Effector memory CD4-positive, alpha-beta T cell (primary cell): ENCODE data around the gene CACNA1D.

Experiments used
- DNase-seq, 3 donors: peaks; one replicate each; pipeline ENCODE4 v3.0.0-alpha.2; 2020
- H3K27ac ChIP-seq: 2 replicates; pipeline ENCODE4 v1.7.0; 2013; ENCODE audit warnings: mild to moderate bottlenecking, low read length, moderate library complexity; ENCODE audit not compliant: insufficient read depth, poor library complexity, severe bottlenecking
- H3K27me3 ChIP-seq: replicated peaks from 2 replicates; pipeline ENCODE4 v1.7.0; 2013; ENCODE audit warnings: mild to moderate bottlenecking, low read length; ENCODE audit not compliant: insufficient read depth, control insufficient read depth, poor library complexity, severe bottlenecking
- H3K36me3 ChIP-seq: 2 replicates; pipeline ENCODE4 v1.7.0; 2013; ENCODE audit warnings: mild to moderate bottlenecking, low read length, moderate library complexity; ENCODE audit not compliant: control insufficient read depth, insufficient read depth
- H3K4me1 ChIP-seq: 2 replicates; pipeline ENCODE4 v1.7.0; 2013; ENCODE audit warnings: low read length, mild to moderate bottlenecking; ENCODE audit not compliant: control insufficient read depth, insufficient read depth, poor library complexity, severe bottlenecking
- H3K4me3 ChIP-seq: 2 replicates; pipeline ENCODE4 v1.7.0; 2013; ENCODE audit warnings: low read length, low read depth, mild to moderate bottlenecking; ENCODE audit not compliant: insufficient read depth, poor library complexity, severe bottlenecking
- H3K9me3 ChIP-seq: 2 replicates; pipeline ENCODE4 v1.7.0; 2013; ENCODE audit warnings: mild to moderate bottlenecking, low read length, moderate library complexity; ENCODE audit not compliant: control insufficient read depth

The CACNA1D gene

GRCh38 chr3:53585627-53586026, 91.2 kb downstream of the CACNA1D start:
- no peak for DNase-seq
- Histone ChIP-seq H3K4me1 (no peaks in the 10 kb centered on the region), H3K9me3 (no peaks in the 10 kb centered on the region), H3K4me3 (no peak overlapping the region), H3K27me3 (no peaks in the 10 kb centered on the region), H3K27ac (no peak overlapping the region), H3K36me3 (no peaks in the 10 kb centered on the region)

GRCh38 chr3:53588122-53588521, 93.7 kb downstream of the CACNA1D start:
- Histone ChIP-seq H3K4me1 (no peaks in the 10 kb centered on the region), H3K36me3 (no peaks in the 10 kb centered on the region), H3K9me3 (no peaks in the 10 kb centered on the region), H3K27ac (no peak overlapping the region), H3K27me3 (no peaks in the 10 kb centered on the region), H3K4me3 (no peak overlapping the region)
- no peak for DNase-seq

GRCh38 chr3:53589201-53589600, 94.8 kb downstream of the CACNA1D start:
- Histone ChIP-seq H3K4me1 (no peaks in the 10 kb centered on the region), H3K4me3 (no peak overlapping the region), H3K36me3 (no peaks in the 10 kb centered on the region), H3K27ac (no peak overlapping the region), H3K9me3 (no peaks in the 10 kb centered on the region), H3K27me3 (no peaks in the 10 kb centered on the region)
- DNase-seq = no peak

GRCh38 chr3:53589806-53590205, 95.4 kb downstream of the CACNA1D start:
- Histone ChIP-seq H3K36me3 (no peaks in the 10 kb centered on the region), H3K27ac (no peak overlapping the region), H3K9me3 (no peaks in the 10 kb centered on the region), H3K4me1 (no peaks in the 10 kb centered on the region), H3K4me3 (no peak overlapping the region), H3K27me3 (no peaks in the 10 kb centered on the region)
- no peak for DNase-seq

GRCh38 chr3:53590606-53591005, 96.2 kb downstream of the CACNA1D start:
- Histone ChIP-seq H3K27ac (no peak overlapping the region), H3K4me1 (no peaks in the 10 kb centered on the region), H3K9me3 (no peaks in the 10 kb centered on the region), H3K4me3 (no peak overlapping the region), H3K27me3 (no peaks in the 10 kb centered on the region), H3K36me3 (no peaks in the 10 kb centered on the region)
- no peak for DNase-seq

GRCh38 chr3:53591646-53592045, 97.2 kb downstream of the CACNA1D start:
- Histone ChIP-seq H3K36me3 (no peaks in the 10 kb centered on the region), H3K27ac (no peak overlapping the region), H3K4me1 (no peaks in the 10 kb centered on the region)

GRCh38 chr3:53592862-53593261, 98.5 kb downstream of the CACNA1D start:
- Histone ChIP-seq H3K4me1 (no peaks in the 10 kb centered on the region), H3K36me3 (no peaks in the 10 kb centered on the region), H3K9me3 (no peaks in the 10 kb centered on the region), H3K27me3 (no peaks in the 10 kb centered on the region), H3K4me3 (no peak overlapping the region), H3K27ac (no peak overlapping the region)
- DNase-seq = no peak

More at GRCh38 chr3:53591646-53592045, 97.2 kb downstream of the CACNA1D start:
- Histone ChIP-seq H3K27me3 (no peaks in the 10 kb centered on the region), H3K9me3 (no peaks in the 10 kb centered on the region), H3K4me3 (no peak overlapping the region)
- DNase-seq = no peak

GRCh38 chr3:53593611-53594010, 99.2 kb downstream of the CACNA1D start:
- H3K36me3 ChIP-seq = no peaks in the 10 kb centered on the region

GRCh38 chr3:53594276-53594675, 99.9 kb downstream of the CACNA1D start:
- no peaks in the 10 kb centered on the region for H3K27me3 ChIP-seq
- H3K9me3 ChIP-seq = no peaks in the 10 kb centered on the region
- H3K4me3 ChIP-seq = no peak overlapping the region
- H3K27ac ChIP-seq = no peak overlapping the region
- no peaks in the 10 kb centered on the region for H3K36me3 ChIP-seq
- H3K4me1 ChIP-seq = no peaks in the 10 kb centered on the region
- DNase-seq = no peak

More at GRCh38 chr3:53593611-53594010, 99.2 kb downstream of the CACNA1D start:
- H3K27ac ChIP-seq = no peak overlapping the region
- no peak overlapping the region for H3K4me3 ChIP-seq
- no peaks in the 10 kb centered on the region for H3K27me3 ChIP-seq
- no peaks in the 10 kb centered on the region for H3K9me3 ChIP-seq
- H3K4me1 ChIP-seq = no peaks in the 10 kb centered on the region
- no peak for DNase-seq

- Histone ChIP-seq H3K4me3 (no peak overlapping the region), H3K36me3 (no peaks in the 10 kb centered on the region), H3K27me3 (no peaks in the 10 kb centered on the region), H3K4me1 (no peaks in the 10 kb centered on the region), H3K27ac (no peak overlapping the region), H3K9me3 (no peaks in the 10 kb centered on the region)
- no peak for DNase-seq
Measured at GRCh38 chr3:53595660-53596059, 101.2 kb downstream of the CACNA1D start.
